Measurements from ENCODE around the gene NDUFS3.
A peak's percentile ranks its signal among the peaks of the same experiment; 100 is the strongest.

NDUFS3 gene

GRCh38 chr11:47587723-47588326 lies 9.0 kb downstream of the NDUFS3 start:
- DNase-seq (ENCODE audit: low read depth): peak; percentile 96
- TF ChIP-seq CTCF (IDR thresholded peaks at IDR 0.05; ENCODE audit: low read depth, low read length): no peak
- TF ChIP-seq POLR2A (IDR thresholded peaks at IDR 0.05; ENCODE audit: extremely low read depth, insufficient read length): peak; percentile 66
- TF ChIP-seq MYC (IDR thresholded peaks at IDR 0.05; ENCODE audit: low read depth, low read length): peak; percentile 99
- TF ChIP-seq MAX (IDR thresholded peaks at IDR 0.05; ENCODE audit: low read depth, low read length): peak; percentile 99
- H3K4me3 ChIP-seq (ENCODE audit: low read depth, low read length): peak overlapping the region; percentile 88

- TF ChIP-seq MAX (IDR thresholded peaks at IDR 0.05; ENCODE audit: low read depth, low read length): no peak
- no peak for TF ChIP-seq MYC (IDR thresholded peaks at IDR 0.05; ENCODE audit: low read depth, low read length)
- no peak for TF ChIP-seq CTCF (IDR thresholded peaks at IDR 0.05; ENCODE audit: low read depth, low read length)
- TF ChIP-seq POLR2A (IDR thresholded peaks at IDR 0.05; ENCODE audit: extremely low read depth, insufficient read length): no peak
- peak overlapping the region; percentile 88 for H3K4me3 ChIP-seq (ENCODE audit: low read depth, low read length)
- DNase-seq (ENCODE audit: low read depth): peak; percentile 33
Observed at GRCh38 chr11:47589118-47589517, 10.2 kb downstream of the NDUFS3 start.

GRCh38 chr11:47589584-47589976 lies 10.7 kb downstream of the NDUFS3 start:
- TF ChIP-seq CTCF (IDR thresholded peaks at IDR 0.05; ENCODE audit: low read depth, low read length): no peak
- peak overlapping the region; percentile 88 for H3K4me3 ChIP-seq (ENCODE audit: low read depth, low read length)

GRCh38 chr11:47589977-47590861 lies 11.3 kb downstream of the NDUFS3 start:
- H3K4me3 ChIP-seq (ENCODE audit: low read depth, low read length): no peak overlapping the region
- no peak for TF ChIP-seq CTCF (IDR thresholded peaks at IDR 0.05; ENCODE audit: low read depth, low read length)
- no peak for TF ChIP-seq POLR2A (IDR thresholded peaks at IDR 0.05; ENCODE audit: extremely low read depth, insufficient read length)
- TF ChIP-seq MAX (IDR thresholded peaks at IDR 0.05; ENCODE audit: low read depth, low read length): no peak
- TF ChIP-seq MYC (IDR thresholded peaks at IDR 0.05; ENCODE audit: low read depth, low read length): no peak
- no peak for DNase-seq (ENCODE audit: low read depth)

More at GRCh38 chr11:47589584-47589976, 10.7 kb downstream of the NDUFS3 start:
- DNase-seq (ENCODE audit: low read depth): no peak

- TF ChIP-seq POLR2A (IDR thresholded peaks at IDR 0.05; ENCODE audit: extremely low read depth, insufficient read length): no peak
- TF ChIP-seq MAX (IDR thresholded peaks at IDR 0.05; ENCODE audit: low read depth, low read length): peak; percentile 54; the same call in 1 of the 2 replicates
- peak; percentile 77 for TF ChIP-seq MYC (IDR thresholded peaks at IDR 0.05; ENCODE audit: low read depth, low read length)
- TF ChIP-seq CTCF (IDR thresholded peaks at IDR 0.05; ENCODE audit: low read depth, low read length): no peak
- peak overlapping the region; percentile 21 for H3K4me3 ChIP-seq (ENCODE audit: low read depth, low read length)
Observed at GRCh38 chr11:47591764-47592163, 12.9 kb downstream of the NDUFS3 start.

More at GRCh38 chr11:47591764-47592163, 12.9 kb downstream of the NDUFS3 start:
- peak; percentile 98 for DNase-seq (ENCODE audit: low read depth)
